Activated CD4-positive, alpha-beta T cell treated with anti-CD3 and anti-CD28 coated beads, Interleukin-2, amount 50 U/mL, for 4 hours (primary cell): ENCODE measurements around the gene CDK1.
"Not testable (repeated sequence)": the region's sequence is repeated elsewhere in the genome, so short reads cannot be mapped to it uniquely, and the experiment has no call there.

Experiments used
- DNase-seq, 2 experiments: peaks; one replicate each; pipeline ENCODE4 v3.0.0-alpha.2; 2020

Gene CDK1

DNA sequence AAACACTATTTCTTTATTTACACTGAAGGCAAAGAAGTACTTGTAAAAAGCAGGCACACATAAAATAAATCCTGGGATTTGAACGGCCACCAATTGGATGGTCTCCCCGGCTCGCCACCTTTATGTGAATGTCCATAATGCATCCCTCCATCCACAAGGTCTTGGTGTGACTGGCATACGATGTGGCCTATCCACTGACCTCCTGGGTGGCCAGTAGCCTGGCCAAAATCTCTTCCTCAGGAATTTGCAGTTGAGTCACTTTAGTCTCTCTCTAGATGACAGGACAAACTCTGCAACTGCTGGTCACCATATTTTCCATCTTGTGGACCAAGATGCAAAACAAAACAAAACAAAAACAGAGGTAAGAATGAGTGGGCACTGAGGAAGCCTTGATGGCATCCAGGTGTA lies 39.1 kb downstream of the CDK1 start:
- DNase-seq, result no peak

DNA sequence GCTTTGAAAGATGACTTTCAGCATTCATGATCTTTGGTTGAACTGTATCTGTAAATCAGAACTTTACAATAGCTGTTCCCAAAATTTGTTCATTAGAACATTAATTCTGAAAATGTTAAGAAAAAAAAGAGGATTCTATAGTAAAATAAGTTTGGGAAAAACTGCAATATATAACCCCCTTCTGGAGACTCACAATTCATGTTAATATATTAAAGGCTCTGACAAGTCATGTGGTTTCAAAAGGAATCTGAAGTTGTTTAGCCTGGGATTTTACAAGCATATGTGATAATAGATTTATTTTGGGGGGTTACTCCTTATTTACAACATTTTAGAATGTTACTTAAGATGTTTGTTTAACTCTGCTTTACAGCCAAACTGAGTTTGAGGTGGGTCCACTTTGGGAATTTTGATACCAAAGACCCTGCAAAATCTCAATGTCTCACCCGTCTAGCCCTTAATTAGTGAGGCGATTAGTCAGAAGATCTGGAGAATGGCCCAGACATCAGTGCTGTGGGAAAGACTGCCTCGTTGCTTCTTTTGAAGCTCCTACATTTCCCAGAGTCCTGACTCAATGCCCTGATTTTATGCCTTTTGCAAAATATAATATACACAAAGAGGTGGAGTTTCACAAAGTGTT lies 40.0 kb downstream of the CDK1 start:
- DNase-seq, result no peak

DNA sequence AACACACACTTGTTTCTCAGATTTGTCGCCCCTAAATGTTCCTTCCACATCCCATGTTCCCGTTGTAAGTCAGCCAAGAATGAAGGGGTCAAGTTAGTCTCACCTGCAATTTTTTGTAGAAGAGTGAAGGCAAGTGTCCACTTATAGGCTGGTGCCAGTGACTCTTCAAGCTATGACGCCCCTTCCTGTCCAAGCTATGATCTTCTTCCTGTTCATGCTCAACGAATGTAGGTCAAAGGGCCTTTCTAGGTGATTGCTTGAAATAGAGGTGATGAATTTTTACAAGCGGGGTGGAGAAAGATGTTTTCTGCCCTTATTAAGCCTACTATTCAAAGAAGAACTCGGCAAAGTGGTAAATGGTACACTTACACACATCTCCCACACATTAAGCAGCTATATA lies 41.0 kb downstream of the CDK1 start:
- no peak for DNase-seq

DNA sequence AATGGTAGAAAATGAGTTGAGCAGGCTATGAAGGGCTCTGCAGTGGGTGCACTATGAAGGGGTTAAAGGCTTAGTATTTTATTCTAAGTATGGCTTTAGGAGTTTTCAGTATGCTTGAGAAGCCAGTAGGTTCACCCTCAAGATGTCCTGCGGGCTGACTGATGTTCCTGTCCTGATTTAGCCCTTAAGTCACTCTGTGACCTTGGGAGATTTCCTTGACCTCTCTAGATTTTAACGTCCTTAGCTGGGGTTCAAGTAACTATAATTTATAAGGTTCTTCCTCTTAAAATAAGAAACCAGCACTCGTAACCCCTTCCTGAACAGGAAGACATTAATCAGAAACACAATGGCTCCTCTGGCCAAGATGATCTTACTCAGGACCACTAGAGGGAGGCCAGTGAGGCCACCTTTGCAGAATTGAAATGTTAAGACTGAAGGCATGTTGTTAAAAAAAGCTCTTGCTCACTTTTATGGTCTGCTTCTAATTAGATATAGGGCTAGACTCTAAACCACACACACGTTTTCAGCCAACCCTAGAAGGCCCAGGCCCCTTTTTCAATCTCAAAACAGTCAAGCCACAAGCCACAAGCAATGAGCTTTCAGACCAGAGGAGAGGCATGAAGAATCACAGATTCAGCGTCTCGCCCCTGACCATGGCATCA lies 41.9 kb downstream of the CDK1 start:
- DNase-seq, result no peak

DNA sequence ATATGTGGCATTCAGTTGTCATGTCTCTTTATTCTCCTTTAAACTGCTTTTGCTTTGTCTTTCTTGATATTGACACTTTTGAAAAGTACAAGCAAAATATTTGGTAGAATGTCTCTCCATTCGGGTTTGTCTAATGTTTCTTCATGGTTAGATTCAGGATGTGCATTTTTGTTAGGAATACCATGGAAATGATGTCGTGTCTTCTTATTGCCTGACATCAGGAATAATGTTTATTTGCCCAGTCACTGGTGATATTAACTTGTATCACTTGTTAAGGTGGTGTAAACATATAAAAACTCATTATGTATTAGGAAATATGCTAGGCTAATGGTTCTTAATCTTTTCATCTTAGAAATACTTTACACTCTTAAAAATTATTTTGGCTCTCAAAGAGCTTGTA lies 43.4 kb downstream of the CDK1 start:
- no peak for DNase-seq

DNA sequence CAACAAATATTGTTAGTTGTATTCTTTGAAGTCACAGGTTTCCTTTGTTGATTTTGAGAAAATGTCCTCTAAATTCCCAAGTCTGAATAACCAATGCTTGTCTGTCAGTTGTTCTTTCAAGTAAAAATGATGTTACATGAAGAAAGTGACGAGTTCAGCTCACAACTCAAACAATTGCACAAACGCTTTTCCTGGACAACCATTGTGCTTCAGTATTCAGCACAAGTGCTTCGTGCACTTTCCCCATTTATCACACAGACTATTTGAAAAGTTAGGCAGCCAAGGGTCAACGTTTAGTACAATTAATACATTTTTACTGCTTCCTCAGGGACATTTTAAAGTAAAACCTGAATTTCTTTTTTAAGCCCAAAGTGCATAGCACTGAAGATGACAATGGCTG lies 44.5 kb downstream of the CDK1 start:
- no peak for DNase-seq

DNA sequence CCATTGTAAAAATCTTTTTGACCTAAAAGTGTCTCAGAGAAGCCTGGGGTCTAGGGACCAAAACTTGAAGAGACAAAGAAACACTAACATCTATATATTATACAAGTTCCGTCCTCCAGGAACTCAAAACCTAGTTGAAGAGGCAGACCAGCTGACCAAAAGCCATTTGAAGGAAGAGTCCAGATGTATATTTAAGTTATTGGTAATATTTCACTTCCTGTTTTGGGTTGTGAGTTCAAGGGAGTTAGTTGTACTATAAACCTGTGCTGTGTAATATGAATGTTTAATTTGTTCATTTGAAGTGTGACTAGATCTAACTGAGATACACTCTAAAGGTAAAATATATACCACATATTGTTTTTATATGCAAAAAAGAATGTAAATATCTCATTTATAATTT lies 45.0 kb downstream of the CDK1 start:
- DNase-seq, result no peak

DNA sequence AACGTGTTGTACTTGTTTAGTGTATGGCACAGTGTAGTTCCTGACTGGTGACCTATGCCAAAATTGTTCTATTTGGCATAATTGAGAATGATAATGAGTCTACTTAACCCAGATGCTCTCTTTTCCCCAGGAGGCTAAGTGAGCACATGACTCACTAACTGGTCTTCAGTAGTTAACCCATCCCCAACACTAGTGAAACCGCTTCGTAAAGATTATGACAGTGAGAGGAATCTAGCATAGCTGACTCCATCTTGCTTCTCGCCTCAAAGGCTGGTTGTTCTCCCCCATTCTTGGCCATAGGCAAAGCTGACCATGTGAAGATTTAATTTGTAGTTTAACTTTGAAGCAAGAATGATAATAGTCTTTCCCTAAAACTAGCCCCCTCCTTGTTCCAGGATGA lies 47.2 kb downstream of the CDK1 start:
- no peak for DNase-seq

DNA sequence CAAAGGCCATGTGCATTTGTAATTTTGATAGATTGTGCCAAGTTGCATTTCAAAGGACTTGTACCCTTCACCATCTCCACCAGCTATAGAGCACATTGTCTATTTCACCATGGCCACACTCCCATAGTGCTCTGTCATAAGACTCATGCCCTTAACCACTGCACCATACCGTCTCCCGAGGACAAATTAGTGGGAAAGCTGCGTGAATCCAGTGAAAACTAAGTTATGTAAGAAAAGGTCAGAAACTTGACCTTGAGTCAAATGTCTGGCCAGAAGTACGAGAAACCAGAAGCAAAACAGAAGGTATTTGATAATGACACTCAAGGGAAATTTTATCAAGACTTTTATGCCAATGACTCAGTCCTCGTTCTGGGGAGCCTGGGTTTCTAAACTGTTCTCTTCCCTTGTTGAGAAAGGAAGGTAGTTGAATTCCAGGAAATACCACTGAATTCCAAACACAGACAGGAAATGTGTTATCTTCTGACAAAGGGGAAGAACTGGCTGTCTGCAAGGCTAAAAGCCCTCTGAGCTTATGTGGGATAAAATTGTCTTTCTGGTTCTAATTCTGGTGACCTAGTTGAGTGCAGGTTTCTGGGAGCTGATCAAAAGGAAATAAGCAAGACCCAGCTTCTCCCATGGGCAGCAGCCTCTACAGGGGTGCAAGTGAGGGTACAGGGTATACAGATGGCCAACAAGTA lies 49.7 kb downstream of the CDK1 start:
- no peak for DNase-seq

DNA sequence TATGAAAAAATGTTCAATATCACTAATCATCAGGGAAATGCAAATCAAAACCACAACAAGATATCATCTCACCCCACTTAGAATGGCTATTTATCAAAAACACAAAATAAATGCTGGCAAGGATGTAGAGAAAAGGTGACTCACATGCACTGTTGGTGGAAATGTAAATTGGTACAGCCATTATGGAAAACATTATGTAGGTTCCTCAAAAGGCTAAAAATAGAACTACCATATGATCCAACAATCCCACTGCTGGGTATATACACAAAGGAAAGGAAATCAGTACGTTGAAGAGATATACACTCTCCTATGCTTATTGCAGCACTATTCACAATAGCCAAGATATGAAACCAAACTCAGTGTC lies 50.2 kb downstream of the CDK1 start:
- no peak for DNase-seq

DNA sequence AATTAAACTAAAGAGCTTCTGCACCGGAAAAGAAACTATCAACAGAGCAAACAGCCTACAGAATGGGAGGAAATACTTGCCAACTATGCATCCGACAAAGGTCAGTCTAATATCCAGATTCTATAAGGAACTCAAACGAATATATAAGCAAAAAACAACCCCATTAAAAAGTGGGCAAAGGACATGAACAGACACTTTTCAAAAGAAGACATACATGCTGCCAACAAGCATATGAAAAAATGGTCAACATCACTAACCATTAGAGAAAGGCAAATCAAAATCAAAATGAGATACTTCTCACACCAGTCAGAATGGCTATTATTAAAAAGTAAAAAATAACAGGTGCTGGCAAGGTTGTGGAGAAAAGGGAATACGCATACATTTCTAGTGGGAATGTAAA lies 53.9 kb downstream of the CDK1 start:
- DNase-seq, result not testable (repeated sequence)

DNA sequence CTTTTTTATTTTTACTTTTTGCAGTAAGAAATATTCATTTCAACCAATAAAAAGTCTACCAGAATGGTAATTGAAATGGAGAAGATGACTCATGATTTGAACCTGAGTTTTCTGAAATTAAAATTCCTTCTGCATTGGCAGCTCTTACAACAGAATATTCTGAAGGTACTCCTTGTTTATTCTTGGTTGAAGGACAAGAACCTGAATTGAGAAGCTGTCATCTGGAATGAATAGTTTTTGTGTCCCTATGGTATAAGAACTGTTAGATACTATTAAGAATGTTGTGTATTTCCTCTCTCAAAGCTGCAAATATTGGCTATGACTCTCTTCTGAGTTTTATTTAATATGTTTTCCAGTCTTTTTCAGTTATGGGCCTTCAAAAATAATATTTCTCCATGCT lies 56.1 kb downstream of the CDK1 start:
- no peak for DNase-seq

DNA sequence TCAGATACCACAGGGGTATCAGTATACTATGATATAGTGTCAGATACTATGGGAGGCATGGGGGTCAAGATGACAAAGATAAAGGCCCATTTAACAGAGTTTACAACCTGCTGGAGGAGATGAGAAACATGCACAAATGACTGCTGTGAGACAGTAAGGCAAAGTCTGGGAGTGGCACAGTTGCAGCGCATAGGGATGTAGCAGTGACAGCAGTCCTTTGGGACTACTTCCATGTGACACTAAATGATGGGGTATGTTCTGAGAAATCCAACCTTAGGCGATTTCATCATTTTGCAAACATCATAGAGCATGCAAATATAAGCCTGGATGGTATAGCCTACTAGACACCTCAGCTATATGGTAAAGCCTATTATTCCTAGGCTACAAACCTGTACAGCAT lies 56.8 kb downstream of the CDK1 start:
- DNase-seq, result no peak

DNA sequence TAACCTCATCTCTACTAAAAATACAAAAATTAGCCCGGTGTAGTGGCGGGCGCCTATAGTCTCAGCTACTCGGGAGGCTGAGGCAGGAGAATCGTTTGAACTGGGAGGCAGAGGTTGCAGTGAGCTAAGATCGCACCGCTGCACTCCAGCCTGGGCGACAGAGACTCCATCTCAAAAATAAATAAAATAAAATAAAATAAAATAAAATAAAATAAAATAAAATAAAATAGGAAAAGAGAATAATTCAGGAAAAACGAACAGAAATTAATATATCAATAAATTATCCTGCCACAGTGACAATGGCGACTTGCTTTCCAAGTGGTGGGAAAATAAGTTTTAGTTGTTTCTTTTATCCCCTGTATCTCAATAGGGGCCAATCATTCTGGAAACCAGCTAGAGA lies 62.9 kb downstream of the CDK1 start:
- not testable (repeated sequence) for DNase-seq

DNA sequence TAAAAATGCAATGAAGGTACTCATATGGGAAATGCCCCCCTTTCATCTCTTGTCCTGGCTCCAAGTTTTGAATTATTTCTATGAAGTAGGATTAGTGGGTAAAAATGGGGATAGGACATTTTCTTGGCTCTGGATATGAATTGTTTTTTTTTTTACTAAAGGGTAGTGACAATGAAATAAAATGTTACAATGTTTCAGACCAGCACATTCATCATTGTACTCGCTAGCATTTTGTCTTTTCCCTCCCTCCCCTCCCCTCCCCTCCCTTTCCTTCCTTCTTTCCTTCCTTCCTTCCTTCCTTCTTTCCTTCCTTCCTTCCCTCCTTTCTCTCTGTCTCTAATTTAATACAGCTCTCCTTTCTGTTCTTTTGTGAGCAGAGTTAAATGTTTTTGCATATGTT lies 64.4 kb downstream of the CDK1 start:
- no peak for DNase-seq
